H1 (cell line): ENCODE data around the gene APOL6. TPM values are rescaled to one million over a fixed set of nuclear protein-coding genes. Genes with fewer than 3 reads are reported as not detected.

Experiments used
- CTCF ChIA-PET: fragments of 300-600 bp; sonication (Branson Sonifier 250); formaldehyde crosslinking; loops from one replicate; lab custom pipeline; 2021; ENCODE audit not compliant: partially characterized antibody; lab: Charles Lee
- POLR2A ChIA-PET: fragments of 300-600 bp; sonication (Branson Sonifier 250); formaldehyde crosslinking; loops from one replicate; lab custom pipeline; 2021; ENCODE audit warnings: inconsistent platforms; ENCODE audit not compliant: partially characterized antibody; lab: Charles Lee
- DNase-seq, 2 experiments: peaks; one replicate each; pipeline versions ENCODE4 v3.0.0 to v3.0.0-alpha.2; 2010 to 2022; ENCODE audit warnings: low spot score in 2 of 2, low read depth in 1 of 2, mixed read lengths in 1 of 2
- FAIRE-seq: peaks from 2 replicates; lab custom pipeline; 2011; peaks lifted over from hg19 to GRCh38; lab: Jason Lieb, UNC
- H2AFZ ChIP-seq: 2 replicates; pipeline ENCODE4 v1.8.1; 2012; ENCODE audit warnings: low read length, inconsistent platforms
- H2AK5ac ChIP-seq: 2 replicates; pipeline ENCODE4 v1.6.1; 2013; ENCODE audit warnings: low read depth, low read length
- H2BK120ac ChIP-seq: replicated peaks from 2 replicates; pipeline ENCODE3; 2013; ENCODE audit warnings: low read depth, low read length, inconsistent platforms
- H2BK12ac ChIP-seq: 2 replicates; pipeline ENCODE4 v1.6.1; 2013; ENCODE audit warnings: low read depth, low read length
- H2BK15ac ChIP-seq: 2 replicates; pipeline ENCODE4 v1.6.1; 2013; ENCODE audit warnings: low read length
- H2BK20ac ChIP-seq: 2 replicates; pipeline ENCODE4 v1.6.1; 2013; ENCODE audit warnings: low read length
- H2BK5ac ChIP-seq: 2 replicates; pipeline ENCODE4 v1.6.1; 2013; ENCODE audit warnings: low read depth, low read length
- H3K14ac ChIP-seq: 2 replicates; pipeline ENCODE4 v1.6.1; 2013; ENCODE audit warnings: inconsistent platforms; ENCODE audit not compliant: insufficient read length
- H3K18ac ChIP-seq: 2 replicates; pipeline ENCODE4 v1.6.1; 2013; ENCODE audit warnings: low read length; ENCODE audit errors: extremely low read depth
- H3K23ac ChIP-seq: 2 replicates; pipeline ENCODE4 v1.6.1; 2013; ENCODE audit warnings: inconsistent platforms; ENCODE audit not compliant: insufficient read length
- H3K23me2 ChIP-seq: 2 replicates; pipeline ENCODE4 v1.6.1; 2013; ENCODE audit warnings: low read depth, low read length
- H3K27ac ChIP-seq: 2 replicates; pipeline ENCODE4 v1.6.1; 2011; ENCODE audit warnings: low read depth, low read length, inconsistent platforms
- H3K27me3 ChIP-seq, 4 experiments: replicated peaks in 1 of 4; 1 replicate in 1 of 4; 2 replicates in 3 of 4; pipeline versions ENCODE4 v1.6.1 to v1.8.1; 2011 to 2013; ENCODE audit warnings: low read length in 3 of 4, mild to moderate bottlenecking in 3 of 4, inconsistent platforms in 2 of 4, mixed read lengths in 2 of 4, moderate library complexity in 1 of 4; ENCODE audit not compliant: control insufficient read depth in 3 of 4, insufficient read depth in 3 of 4; ENCODE audit errors: extremely low read depth in 1 of 4
- H3K36me3 ChIP-seq, 4 experiments: 2 replicates each; pipeline versions ENCODE4 v1.6.1 to v1.8.1; 2011 to 2013; ENCODE audit warnings: mild to moderate bottlenecking in 4 of 4, low read length in 3 of 4, moderate library complexity in 2 of 4, control low read depth in 1 of 4, inconsistent platforms in 1 of 4; ENCODE audit not compliant: insufficient read depth in 4 of 4, control insufficient read depth in 2 of 4
- H3K4ac ChIP-seq: replicated peaks from 2 replicates; pipeline ENCODE3; 2013; ENCODE audit warnings: low read length, low read depth, mixed read lengths, inconsistent platforms; ENCODE audit not compliant: insufficient read length
- H3K4me1 ChIP-seq, 4 experiments: replicated peaks in 1 of 4; 1 replicate in 1 of 4; 2 replicates in 3 of 4; pipeline versions ENCODE4 v1.6.1 to v1.8.1; 2011 to 2013; ENCODE audit warnings: low read length in 3 of 4, inconsistent platforms in 2 of 4, mixed read lengths in 1 of 4; ENCODE audit not compliant: insufficient read depth in 4 of 4, control insufficient read depth in 3 of 4
- H3K4me2 ChIP-seq, 2 experiments: 2 replicates each; pipeline versions ENCODE4 v1.6.1 to v1.8.1; 2011 to 2013; ENCODE audit warnings: low read depth in 2 of 2, low read length in 2 of 2, control low read depth in 1 of 2, inconsistent platforms in 1 of 2, mild to moderate bottlenecking in 1 of 2; ENCODE audit not compliant: insufficient read depth in 1 of 2
- H3K4me3 ChIP-seq, 4 experiments: fragments of 200-600, 300-600 bp in 1 of 4; sonication (generic), shearing (Covaris generic), sonication (Bioruptor Twin) in 1 of 4; 2 replicates each; pipeline versions ENCODE4 v1.5.1 to v1.8.1; 2011 to 2016; ENCODE audit warnings: low read length in 4 of 4, low read depth in 3 of 4, control low read depth in 2 of 4, inconsistent platforms in 2 of 4, mild to moderate bottlenecking in 2 of 4, mixed read lengths in 1 of 4, moderate library complexity in 1 of 4; ENCODE audit not compliant: insufficient read depth in 2 of 4; ENCODE audit errors: extremely low read depth in 1 of 4
- H3K56ac ChIP-seq: replicated peaks from 2 replicates; pipeline ENCODE3; 2013; ENCODE audit warnings: low read depth, mild to moderate bottlenecking, mixed read lengths, low read length, inconsistent platforms; ENCODE audit not compliant: insufficient read length
- H3K79me1 ChIP-seq: 2 replicates; pipeline ENCODE4 v1.6.1; 2013; ENCODE audit warnings: low read depth, low read length, control low read depth
- H3K79me2 ChIP-seq, 2 experiments: 2 replicates each; pipeline versions ENCODE4 v1.6.1 to v1.8.1; 2012 to 2013; ENCODE audit warnings: low read length in 2 of 2, mild to moderate bottlenecking in 2 of 2, inconsistent platforms in 1 of 2; ENCODE audit not compliant: insufficient read depth in 2 of 2, control insufficient read depth in 1 of 2
- H3K9ac ChIP-seq, 4 experiments: replicated peaks in 1 of 4; 1 replicate in 1 of 4; 2 replicates in 3 of 4; pipeline versions ENCODE4 v1.6.1 to v1.8.1; 2011 to 2013; ENCODE audit warnings: low read depth in 3 of 4, low read length in 3 of 4, control low read depth in 2 of 4, mild to moderate bottlenecking in 2 of 4, moderate library complexity in 2 of 4, inconsistent platforms in 1 of 4; ENCODE audit errors: extremely low read depth in 1 of 4
- H3K9me3 ChIP-seq, 2 experiments: 2 replicates each; pipeline versions ENCODE4 v1.6.1 to v1.8.1; 2012 to 2013; ENCODE audit warnings: mild to moderate bottlenecking in 2 of 2, moderate library complexity in 2 of 2, control low read depth in 1 of 2, inconsistent platforms in 1 of 2, low read depth in 1 of 2, low read length in 1 of 2, mixed read lengths in 1 of 2; ENCODE audit not compliant: insufficient read depth in 2 of 2
- H4K20me1 ChIP-seq, 2 experiments: replicated peaks in 1 of 2; 2 replicates each; pipeline versions ENCODE3 to v1.8.1; 2011 to 2013; ENCODE audit warnings: inconsistent platforms in 2 of 2, low read length in 2 of 2, mild to moderate bottlenecking in 1 of 2; ENCODE audit not compliant: insufficient read depth in 2 of 2, control insufficient read depth in 1 of 2
- H4K5ac ChIP-seq: 2 replicates; pipeline ENCODE4 v1.6.1; 2013; ENCODE audit warnings: low read length, low read depth, mixed read lengths, inconsistent platforms; ENCODE audit not compliant: insufficient read length
- H4K8ac ChIP-seq: 2 replicates; pipeline ENCODE4 v1.8.0; 2013; ENCODE audit warnings: mild to moderate bottlenecking, moderate library complexity, low read length, inconsistent platforms; ENCODE audit not compliant: insufficient read depth; ENCODE audit errors: extremely low read depth
- H4K91ac ChIP-seq: replicated peaks from 2 replicates; pipeline ENCODE3; 2013; ENCODE audit warnings: low read length, mixed read lengths, inconsistent platforms; ENCODE audit not compliant: insufficient read length
- ASH2L ChIP-seq: fragments of 200-600, 300-600 bp; sonication (generic); IDR thresholded peaks from one replicate; pipeline ENCODE4 v1.7.1; 2017; ENCODE audit warnings: low read length
- BACH1 ChIP-seq: IDR thresholded peaks from 2 replicates; pipeline ENCODE4 v1.6.1; 2012; ENCODE audit warnings: low read length, improper control_type of control experiment
- BCL11A ChIP-seq, 2 experiments: IDR thresholded peaks; one replicate each; pipeline ENCODE4 v1.6.1; 2011; ENCODE audit warnings: low read depth in 2 of 2, low read length in 2 of 2, mild to moderate bottlenecking in 2 of 2
- GABPA ChIP-seq: IDR thresholded peaks from 2 replicates; pipeline ENCODE4 v1.6.1; 2011; ENCODE audit warnings: mild to moderate bottlenecking, low read length, moderate library complexity, borderline replicate concordance; ENCODE audit not compliant: insufficient read depth
- GTF2F1 ChIP-seq: IDR thresholded peaks from 2 replicates; pipeline ENCODE4 v1.6.1; 2012; ENCODE audit warnings: low read depth, low read length, improper control_type of control experiment, borderline replicate concordance
- RFX5 ChIP-seq: IDR thresholded peaks from 2 replicates; pipeline ENCODE4 v1.6.1; 2011; ENCODE audit warnings: low read depth, low read length, improper control_type of control experiment, borderline replicate concordance
- SAP30 ChIP-seq: fragments of 300-600 bp; sonication (generic); IDR thresholded peaks from 2 replicates; pipeline ENCODE4 v1.7.1; 2012; ENCODE audit warnings: low read length, moderate library complexity, mild to moderate bottlenecking, inconsistent platforms; ENCODE audit not compliant: insufficient read depth, insufficient replicate concordance
- SIRT6 ChIP-seq: IDR thresholded peaks from one replicate; pipeline ENCODE4 v1.7.1; 2012; ENCODE audit warnings: low read length, inconsistent platforms
- SP2 ChIP-seq: IDR thresholded peaks from 2 replicates; pipeline ENCODE4 v1.6.1; 2012; ENCODE audit warnings: mild to moderate bottlenecking, low read length, inconsistent platforms
- WGBS, 2 experiments: shearing (Covaris generic) in 1 of 2; methylation state at CpG; one replicate each; pipeline versions ENCODE4 v1.1.6 to v1.1.7; 2013 to 2015; ENCODE audit warnings: low lambda C conversion rate in 2 of 2, mixed read lengths in 2 of 2, inconsistent platforms in 1 of 2, low coverage in 1 of 2, missing lambda C conversion rate in 1 of 2; ENCODE audit not compliant: insufficient replicate concordance in 2 of 2, insufficient coverage in 1 of 2, insufficient read length in 1 of 2; ENCODE audit errors: extremely low coverage in 1 of 2, missing lambda C conversion rate in 1 of 2; 5-methylcytosine and 5-hydroxymethylcytosine counted together
- polyA plus RNA-seq, 7 experiments: library from polyadenylated mRNA; depleted of rRNA in 3 of 7; stranded (reverse) in 5 of 7; unstranded in 2 of 7; fragments of >200 nt in 5 of 7; fragments of 200-250 nt in 2 of 7; gene quantifications; 1 replicate in 5 of 7; 2 replicates in 1 of 7; 4 replicates in 1 of 7; pipeline versions ENCODE4 v1.2.1 to v1.2.3, GENCODE V29; 2011 to 2013; ENCODE audit warnings: missing spikeins in 2 of 7, mixed read lengths in 2 of 7
- total RNA-seq: library from RNA; stranded (reverse); fragmentation: NEBNext Ultra II Directional; extraction: Animal tissue kit (Norgen Biotek cat#: 25700); gene quantifications from 2 replicates; pipeline ENCODE4 v1.2.1, GENCODE V29; 2021

Gene APOL6
- total and polyA plus RNA-seq, 2 of the 8 experiments (the other 6 are each of a cell fraction or from before 2014, with no cell fraction given) = 0.06 to 0.13 TPM

GRCh38 chr22:35634943-35635540 lies 13.2 kb upstream of the APOL6 start:
- Histone ChIP-seq H3K56ac (no peak overlapping the region), H4K8ac (no peak overlapping the region), H3K4me1 (peaks cover 0 to 15% (median 5%) of the 10 kb centered on the region in 4 experiments; a peak in 4 of 7 replicates), H3K9ac (no peak overlapping the region), H3K14ac (no peak overlapping the region), H3K9me3 (no peaks in the 10 kb centered on the region), H2BK5ac (no peak overlapping the region), H3K36me3 (no peaks in the 10 kb centered on the region; a peak in 1 of 8 replicates), H3K23ac (no peak overlapping the region), H4K20me1 (peaks cover 0 to 3% of the 10 kb centered on the region in 2 experiments), H2AK5ac (no peak overlapping the region), H3K27me3 (no peaks in the 10 kb centered on the region; a peak in 1 of 7 replicates), H2BK20ac (no peak overlapping the region), H3K79me1 (no peaks in the 10 kb centered on the region), H3K79me2 (no peaks in the 10 kb centered on the region), H2AFZ (no peak overlapping the region), H4K5ac (no peak overlapping the region), H3K27ac (no peak overlapping the region), H2BK15ac (no peak overlapping the region), H3K4me2 (no peak overlapping the region), H3K23me2 (peaks cover 4% of the 10 kb centered on the region), H3K4ac (no peak overlapping the region), H2BK120ac (no peak overlapping the region), H2BK12ac (no peak overlapping the region), H4K91ac (no peak overlapping the region), H3K18ac (no peak overlapping the region), H3K4me3 (no peak overlapping the region)
- 90% methylated on average over 3 of the region's 3 CpGs; no CpG with 5 or more reads in 1 of the 2 experiments for WGBS, 2 experiments
- FAIRE-seq (no peak), DNase-seq (no peak)
- POLR2A ChIA-PET = no interaction called here
- CTCF ChIA-PET = interaction anchor here (0.8 to 2.1 kb wide), 5 partner anchors 49 to 422 kb away, joined by 3 to 7 read pairs (median 4); no protein-coding TSS in a partner anchor
- TF ChIP-seq GABPA (no peak), ASH2L (no peak), SIRT6 (no peak), BACH1 (no peak), GTF2F1 (no peak), BCL11A (IDR thresholded peaks at IDR 0.05; ENCODE audit: low read depth in 2 of 2, low read length in 2 of 2) (no peak), SP2 (no peak), SAP30 (no peak), RFX5 (no peak)
